Right hindlimb (tissue), 1 donor: ENCODE results near the gene SORBS2.

Experiments
- DNase-seq: peaks from one replicate; pipeline ENCODE4 v3.0.0-alpha.2; 2018

The SORBS2 gene

DNA sequence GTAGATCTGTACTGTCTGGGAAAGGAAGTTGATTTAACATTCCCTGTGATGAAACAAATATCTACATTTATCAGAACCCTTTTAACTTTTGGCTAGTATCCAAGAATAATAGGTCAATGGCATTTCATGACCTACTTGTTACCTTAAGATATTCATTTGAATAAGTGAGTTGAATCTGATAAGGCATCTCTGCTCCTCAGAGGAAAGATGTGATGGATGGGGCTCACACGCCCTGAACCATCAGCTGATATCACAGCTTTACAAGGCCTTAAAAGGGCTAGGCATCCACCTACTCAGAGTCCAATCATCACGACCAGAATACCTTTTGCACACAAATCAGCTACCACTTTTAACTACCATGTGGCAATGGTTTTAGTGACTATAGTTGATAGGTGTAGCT is 186.5 kb downstream of the SORBS2 start:
- DNase-seq = no peak

- DNase-seq = no peak
Measured at GRCh38 chr4:185624259-185624589, 187.8 kb downstream of the SORBS2 start.

DNA sequence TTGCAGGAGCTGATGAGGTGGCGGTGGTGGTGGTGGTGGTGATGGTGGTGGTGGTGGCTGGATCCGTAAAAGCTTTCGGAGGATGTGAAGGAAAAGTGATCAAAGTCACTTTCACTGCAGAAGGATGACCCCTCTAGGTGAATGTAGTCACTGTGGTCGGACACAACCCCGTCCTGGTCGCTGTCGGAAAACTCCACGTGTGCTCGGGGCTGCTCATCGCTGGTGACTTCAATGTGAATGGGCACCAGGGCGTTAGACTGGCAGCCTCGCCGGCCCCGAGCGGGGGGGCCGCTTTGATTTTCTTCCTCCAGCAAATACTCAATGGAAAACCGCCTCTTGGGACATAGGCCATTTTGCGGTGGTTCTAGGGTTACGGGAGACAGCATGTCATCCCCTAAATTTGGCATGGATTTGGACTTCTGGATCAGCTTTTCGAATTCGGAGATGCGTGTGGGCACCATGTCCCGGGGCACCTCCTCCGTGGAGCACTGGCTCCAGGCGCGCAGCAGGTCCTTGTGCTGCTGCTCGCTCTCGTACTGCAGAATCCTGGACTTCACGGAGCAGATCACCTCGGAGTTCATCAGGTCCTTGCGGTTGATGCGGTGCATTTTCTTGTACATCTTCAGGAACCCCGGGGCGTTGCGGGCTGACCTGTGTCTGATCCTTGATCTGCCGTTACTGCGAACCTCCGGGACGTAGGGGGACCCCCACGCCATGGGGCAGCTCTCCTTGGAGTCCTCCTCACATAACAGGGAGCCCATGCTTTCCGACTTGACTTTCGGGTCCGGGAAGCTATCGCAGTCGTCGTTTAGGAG is 188.3 kb downstream of the SORBS2 start:
- DNase-seq = no peak

- no peak for DNase-seq
Measured at GRCh38 chr4:185608185-185608584, 203.8 kb downstream of the SORBS2 start.

DNA sequence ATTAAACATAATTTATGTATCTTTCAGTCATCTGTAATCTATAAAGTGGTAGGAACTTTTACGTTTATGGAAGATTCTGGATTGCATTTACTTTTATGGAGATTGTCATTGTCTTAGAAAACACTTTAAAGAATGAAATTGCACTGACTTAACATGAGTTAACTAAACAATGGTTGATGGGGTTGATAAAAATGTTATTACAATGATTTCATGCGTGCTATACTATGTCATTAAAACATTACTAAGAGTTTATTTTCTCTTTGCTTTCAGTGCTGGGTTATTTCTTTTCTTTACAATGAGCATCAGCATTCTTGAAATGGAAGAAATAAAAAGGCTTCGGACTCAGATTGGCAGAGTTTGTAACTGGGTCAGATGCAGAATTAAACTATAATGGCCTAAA is 209.6 kb downstream of the SORBS2 start:
- no peak for DNase-seq

DNA sequence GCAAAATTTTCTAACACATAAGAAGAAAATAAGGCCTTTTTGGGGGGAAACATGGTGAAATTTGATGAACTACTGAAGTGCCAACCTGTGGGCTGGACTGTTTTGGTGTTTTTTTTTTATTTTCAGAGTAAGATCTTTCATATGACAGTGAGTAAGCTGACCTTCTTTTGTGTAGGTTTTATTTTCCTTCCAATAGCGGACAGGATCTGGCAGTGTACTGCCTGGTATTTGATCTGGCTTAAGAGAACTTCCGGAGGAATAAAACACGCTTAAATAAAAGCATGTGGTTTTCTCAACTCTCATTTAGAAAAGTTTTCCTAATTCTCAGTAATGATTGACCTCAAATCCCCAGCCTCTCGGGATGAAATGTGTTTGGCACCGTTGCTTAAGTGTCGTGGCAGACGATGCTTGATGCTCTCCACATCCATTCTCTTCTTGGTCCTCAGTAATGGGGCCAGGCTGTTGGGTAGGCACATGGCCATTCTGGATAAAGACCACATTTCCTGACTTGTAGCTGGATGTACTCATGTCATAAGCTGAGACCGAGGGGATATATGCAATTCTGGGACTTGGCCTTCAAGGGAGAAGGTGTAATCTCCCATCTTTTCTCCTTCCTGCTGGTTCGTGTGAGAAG is 211.1 kb downstream of the SORBS2 start:
- no peak for DNase-seq

DNA sequence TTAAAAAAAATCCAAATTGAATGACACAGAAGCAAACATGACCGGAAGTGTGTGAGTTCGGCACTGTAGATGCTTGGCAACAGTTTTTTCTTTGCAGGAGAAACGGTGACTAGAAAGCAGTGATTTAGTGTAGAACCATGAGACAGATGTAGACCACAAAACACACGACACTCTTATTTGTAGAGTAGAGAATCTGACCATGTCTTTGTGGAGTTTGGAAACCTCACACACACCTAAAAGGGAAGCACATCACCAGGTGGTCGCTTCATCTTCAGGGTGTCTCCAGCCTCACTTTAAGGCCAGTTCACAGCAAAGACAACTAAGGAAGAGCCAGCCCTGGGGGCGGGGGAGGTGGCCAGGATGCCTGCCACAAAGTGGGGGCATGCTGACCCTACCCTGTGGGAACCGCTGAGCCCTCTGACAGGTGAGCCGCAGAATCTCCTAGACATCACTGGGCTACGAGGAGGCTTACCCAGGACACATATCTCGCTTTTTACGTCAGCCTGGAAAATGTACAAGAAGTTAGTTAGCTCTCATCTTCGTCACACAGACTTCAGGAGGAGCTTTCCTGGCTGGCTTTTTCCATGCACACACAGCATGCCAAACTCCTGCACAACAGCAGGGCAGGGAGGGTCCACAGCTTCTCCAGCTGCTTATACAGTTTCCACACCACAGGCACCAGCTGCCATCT is 212.3 kb downstream of the SORBS2 start:
- DNase-seq = no peak

DNA sequence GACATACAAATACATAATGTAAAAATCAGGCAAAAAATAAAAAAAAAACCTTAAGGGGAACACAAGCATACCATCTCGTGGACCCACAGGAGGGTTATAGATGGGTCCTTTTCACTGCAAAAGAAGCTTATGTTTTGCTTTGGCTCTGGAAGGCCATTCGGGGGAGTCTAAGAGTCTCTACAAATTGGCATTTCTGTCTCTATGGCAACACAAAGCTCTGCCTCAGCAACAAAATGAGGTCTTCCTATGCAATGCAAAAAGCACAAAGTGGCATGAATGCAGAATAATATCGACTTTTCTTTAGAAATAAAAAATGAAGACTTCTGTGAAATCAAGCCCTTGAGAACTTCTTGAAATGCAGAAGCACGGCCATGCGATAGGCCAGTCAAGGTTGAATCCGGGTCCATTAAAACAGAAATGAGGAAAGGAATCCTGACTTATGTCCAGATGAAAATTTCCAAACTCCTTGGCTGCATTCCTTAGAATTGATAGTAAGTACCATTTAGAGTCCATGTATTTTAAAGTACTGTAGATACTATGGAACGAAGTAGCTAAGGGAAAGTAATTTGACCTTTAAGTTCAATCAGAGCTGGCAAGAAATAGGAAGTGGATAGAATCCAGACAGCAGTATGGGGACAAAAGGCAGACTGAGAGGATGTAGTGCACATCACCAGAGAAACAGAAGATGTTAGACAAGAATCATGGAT is 213.0 kb downstream of the SORBS2 start:
- DNase-seq = no peak

DNA sequence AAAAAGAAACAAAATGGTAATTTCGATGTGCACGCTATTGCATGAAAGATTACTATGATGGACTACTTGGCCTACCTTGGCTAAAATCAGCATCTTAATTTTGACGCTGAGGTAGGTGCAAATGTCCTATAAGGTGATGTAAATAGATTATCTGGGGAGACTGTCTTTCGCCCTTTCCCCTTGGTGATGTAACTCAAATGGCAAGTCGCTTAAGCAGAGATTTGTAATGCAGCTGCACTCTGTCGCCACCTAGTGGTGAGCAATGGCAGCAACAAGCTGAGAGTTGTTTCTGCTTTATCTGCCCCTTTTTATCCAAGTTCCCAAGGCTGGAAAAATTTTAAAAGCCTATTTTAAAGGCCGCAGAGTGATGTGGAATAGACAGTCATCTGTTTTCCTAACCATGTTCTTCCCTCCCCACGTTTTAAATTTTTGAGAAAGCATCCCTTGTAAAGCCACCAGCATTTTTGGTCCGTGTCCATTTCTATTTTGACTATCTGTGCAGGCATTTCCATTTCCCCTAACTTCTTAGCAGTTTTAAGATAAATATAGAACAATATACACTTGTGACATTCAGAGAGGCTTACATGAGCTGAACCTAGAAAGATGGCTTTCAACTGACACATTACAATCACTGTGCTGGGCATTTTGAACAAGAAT is 214.3 kb downstream of the SORBS2 start:
- peak; percentile 75 for DNase-seq

DNA sequence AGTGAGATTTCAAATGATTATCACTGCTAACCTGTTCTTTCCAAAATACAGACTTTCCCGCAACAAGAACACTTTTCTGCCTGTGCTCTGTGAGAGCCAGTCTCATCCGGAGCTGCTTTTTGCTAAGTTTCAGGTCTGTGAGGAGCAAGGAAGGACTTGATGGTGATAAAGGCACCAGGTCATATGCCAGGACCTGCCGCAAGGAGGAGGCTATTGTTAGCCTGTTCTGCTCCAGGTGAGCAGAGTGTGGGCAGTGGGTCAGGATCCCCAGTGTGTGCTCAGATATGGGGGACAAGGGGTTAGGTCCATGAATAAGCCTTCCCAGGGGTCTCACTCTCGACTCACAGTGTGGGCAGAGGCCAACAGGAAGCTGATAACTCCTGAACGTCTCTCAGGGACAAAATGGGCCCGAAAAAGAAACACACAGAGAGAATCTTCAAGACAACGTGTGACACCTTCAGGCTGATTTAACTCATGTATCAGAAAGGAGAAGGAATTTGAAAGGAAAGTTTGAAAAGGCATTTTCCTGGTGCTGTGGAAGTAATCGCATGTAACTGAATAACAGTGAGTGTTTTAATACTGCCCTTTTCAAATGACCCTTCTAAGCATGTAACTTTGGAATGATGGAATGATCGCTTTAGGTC is 219.0 kb downstream of the SORBS2 start:
- DNase-seq = no peak

DNA sequence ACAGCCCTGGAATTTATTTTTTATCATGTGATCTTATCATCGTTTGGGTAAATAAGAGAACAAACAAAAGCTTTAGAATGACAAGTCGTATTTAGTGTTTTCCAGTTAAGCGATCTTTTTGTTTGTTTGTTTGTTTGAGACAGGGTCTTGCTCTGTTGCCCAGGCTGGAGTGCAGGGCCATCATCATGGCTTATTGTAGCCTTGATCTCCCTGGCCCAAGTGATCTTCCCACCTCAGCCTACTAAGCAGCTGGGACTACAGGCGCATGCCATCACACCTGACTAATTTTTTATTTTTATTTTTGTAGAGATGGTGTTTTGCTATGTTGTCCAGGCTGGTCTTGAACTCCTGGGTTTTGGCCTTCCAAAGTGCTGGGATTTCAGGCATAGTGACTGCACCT is 219.6 kb downstream of the SORBS2 start:
- no peak for DNase-seq

DNA sequence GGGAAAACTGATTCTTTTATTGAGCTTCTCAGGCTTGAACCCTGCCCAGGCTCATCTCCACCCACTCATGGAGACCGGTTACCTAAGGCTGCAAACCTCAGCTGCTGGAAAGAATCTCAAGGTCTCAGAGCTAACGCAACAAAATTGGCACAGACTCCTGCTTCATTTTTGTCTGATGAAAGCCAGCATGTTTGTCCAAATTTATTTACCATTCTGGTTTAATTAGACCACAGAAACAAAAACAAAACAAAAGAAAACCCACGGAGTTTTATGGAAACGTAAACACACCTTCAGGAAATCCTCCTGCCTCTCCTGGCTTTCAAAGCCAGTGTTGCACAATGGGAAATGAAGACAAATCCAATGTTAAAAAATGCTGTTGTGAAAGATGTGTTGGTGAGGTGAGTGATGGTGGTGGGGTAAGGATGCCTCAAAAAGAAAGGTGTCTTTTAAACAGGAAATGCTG is 220.3 kb downstream of the SORBS2 start:
- no peak for DNase-seq

- no peak for DNase-seq
Measured at GRCh38 chr4:185590982-185591381, 221.0 kb downstream of the SORBS2 start.

DNA sequence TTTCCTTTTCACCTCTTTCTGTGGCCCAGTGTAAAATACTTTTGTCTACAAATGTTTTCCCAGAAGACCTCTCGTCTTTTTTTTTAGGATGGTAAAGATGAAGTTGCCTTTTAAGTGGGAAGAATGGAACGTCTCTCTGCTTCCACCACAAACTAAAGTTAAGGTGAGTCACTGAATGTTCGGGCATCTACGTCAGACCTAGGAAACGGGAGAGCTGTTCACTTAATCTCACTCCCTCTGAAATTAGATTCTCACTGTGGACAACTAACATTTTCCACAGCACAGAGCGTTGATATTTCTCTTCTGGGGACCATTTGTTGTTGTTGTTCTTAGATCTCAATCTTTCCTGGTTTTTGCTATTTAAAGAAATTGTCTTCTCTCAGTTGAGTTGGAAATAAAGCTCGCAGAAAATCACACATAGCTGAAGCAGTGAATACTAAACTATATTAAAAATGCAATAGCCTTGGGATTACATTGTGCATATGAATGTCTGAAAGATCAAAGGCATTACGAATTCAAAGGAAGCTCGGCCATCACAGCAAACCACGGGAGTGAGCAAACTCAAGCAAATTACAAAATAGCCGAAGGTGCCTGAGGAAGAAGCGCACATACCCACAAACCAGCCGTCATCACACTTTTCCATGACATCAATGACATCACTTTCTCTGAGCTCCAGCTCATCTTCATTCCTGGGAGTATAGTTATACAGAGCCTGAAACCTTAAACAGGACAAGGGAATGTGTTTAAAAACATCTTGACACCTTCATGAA is 222.7 kb downstream of the SORBS2 start:
- DNase-seq = no peak

- peak; percentile 61 for DNase-seq
Measured at GRCh38 chr4:185587427-185588161, 224.4 kb downstream of the SORBS2 start.

DNA sequence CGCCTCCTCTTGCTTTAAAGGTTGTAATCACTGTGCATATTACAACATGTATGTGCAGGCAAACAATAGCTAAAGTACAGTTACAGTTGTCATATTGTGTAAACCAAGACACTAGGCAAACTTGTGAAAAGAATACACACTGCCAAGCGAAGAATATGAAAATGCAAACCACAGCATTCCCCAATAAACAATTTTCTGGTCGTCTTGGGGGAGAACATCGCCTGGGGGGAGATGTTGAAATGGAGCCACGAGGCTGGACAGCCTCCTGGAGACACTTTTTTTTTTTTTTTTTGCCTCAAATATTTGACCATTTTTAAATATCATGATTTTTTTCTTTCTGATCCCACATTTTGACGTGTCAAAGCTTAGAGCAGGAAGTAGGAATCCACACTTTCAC is 225.0 kb downstream of the SORBS2 start:
- no peak for DNase-seq

DNA sequence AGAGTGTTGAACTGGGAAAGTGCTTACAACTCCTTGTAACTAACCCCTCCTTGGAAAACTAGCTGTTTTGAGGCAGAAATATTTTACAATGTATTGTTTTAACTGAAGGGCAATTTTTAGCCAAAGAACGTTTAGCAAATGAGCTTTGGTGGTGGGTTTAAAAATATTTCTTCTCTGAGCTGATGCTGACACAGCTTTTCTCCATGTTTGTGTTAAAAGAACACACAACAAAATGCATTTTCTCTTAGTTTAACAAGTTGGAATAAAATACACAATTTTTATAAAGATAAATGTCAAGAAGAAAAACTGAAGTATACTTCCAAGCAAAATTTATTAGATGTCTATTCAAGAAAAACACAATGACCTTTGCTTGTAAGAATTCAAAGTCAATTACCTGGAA is 226.8 kb downstream of the SORBS2 start:
- no peak for DNase-seq

- no peak for DNase-seq
Measured at GRCh38 chr4:185583813-185584212, 228.2 kb downstream of the SORBS2 start.

GRCh38 chr4:185582651-185583400 is 229.2 kb downstream of the SORBS2 start:
- no peak for DNase-seq

GRCh38 chr4:185580699-185581098 is 231.3 kb downstream of the SORBS2 start:
- DNase-seq = no peak
